Body of pancreas (tissue), 4 donors: ENCODE results near the gene CYGB.

Experiments
- POLR2A ChIP-seq, 3 donors: fragments of 450-650 bp; IDR thresholded peaks; one replicate each; pipeline ENCODE4 v1.6.1; 2016; ENCODE audit warnings: antibody characterized with exemption in 3 of 3, mild to moderate bottlenecking in 2 of 3
- TF ChIP-seq, protein P1 (sequence below), 7 experiments: fragments of 450-650 bp in 4 of 7; fragments of 200-600 bp in 3 of 7; sonication (generic) in 3 of 7; IDR thresholded peaks; one replicate each; pipeline ENCODE4 v1.5.1; 2016 to 2019; ENCODE audit warnings: antibody characterized with exemption in 7 of 7

- TF ChIP-seq, protein P1, sequence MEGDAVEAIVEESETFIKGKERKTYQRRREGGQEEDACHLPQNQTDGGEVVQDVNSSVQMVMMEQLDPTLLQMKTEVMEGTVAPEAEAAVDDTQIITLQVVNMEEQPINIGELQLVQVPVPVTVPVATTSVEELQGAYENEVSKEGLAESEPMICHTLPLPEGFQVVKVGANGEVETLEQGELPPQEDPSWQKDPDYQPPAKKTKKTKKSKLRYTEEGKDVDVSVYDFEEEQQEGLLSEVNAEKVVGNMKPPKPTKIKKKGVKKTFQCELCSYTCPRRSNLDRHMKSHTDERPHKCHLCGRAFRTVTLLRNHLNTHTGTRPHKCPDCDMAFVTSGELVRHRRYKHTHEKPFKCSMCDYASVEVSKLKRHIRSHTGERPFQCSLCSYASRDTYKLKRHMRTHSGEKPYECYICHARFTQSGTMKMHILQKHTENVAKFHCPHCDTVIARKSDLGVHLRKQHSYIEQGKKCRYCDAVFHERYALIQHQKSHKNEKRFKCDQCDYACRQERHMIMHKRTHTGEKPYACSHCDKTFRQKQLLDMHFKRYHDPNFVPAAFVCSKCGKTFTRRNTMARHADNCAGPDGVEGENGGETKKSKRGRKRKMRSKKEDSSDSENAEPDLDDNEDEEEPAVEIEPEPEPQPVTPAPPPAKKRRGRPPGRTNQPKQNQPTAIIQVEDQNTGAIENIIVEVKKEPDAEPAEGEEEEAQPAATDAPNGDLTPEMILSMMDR (IDR thresholded peaks at IDR 0.05) = no peak
- no peak for TF ChIP-seq POLR2A (IDR thresholded peaks at IDR 0.05)
These were observed 14.2 kb upstream of the CYGB start for GRCh38 chr17:76551685-76552084.
